Hematopoietic multipotent progenitor cell treated with erythropoietin and hydrocortisone succinate and interleukin-3 and kit ligand, for 17 days (in vitro differentiated cells): ENCODE measurements around the gene SPG7.

ENCODE experiments used
- DNase-seq: peaks from one replicate; pipeline ENCODE4 v3.0.0-alpha.2; 2015; ENCODE audit warnings: low spot score

Gene SPG7

DNA sequence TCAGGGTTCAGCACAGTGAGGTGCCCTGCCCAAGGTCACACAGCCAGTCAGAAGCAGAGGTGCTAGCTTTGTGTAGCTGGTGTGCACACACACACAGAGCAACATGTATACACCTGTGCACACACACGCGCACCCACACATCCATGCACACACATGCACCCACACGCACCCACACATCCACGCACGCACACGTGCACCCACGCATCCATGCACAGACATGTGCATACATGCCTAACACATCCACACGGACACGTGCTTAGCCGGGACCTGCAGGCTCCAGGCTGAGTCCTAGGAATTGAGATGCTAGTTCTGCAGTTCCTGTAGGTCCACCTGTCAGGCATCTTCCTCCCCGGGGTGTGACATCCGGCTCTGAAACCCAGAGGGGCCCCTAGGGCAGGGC is 92.2 kb downstream of the SPG7 start:
- no peak for DNase-seq

- DNase-seq, result no peak
Observed at GRCh38 chr16:89600956-89601355, 92.8 kb downstream of the SPG7 start.

DNA sequence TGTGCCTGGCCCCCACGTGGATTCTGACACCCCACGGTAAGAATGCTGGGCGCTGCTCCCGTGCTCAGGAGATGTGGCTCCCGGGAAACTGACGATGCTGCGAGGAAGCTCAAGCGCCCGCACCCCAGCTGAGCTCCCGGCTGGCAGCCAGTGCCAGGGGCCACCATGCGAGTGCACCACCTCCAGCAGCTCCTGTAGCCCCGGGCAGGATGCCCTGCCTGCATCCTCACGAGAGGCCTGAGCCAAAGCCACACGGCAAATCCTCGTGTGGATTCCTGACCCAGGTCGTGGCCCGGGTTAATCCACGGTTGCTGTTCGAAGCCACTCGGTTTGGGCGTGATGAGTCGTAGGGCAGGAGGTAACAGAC is 93.7 kb downstream of the SPG7 start:
- DNase-seq, result no peak

DNA sequence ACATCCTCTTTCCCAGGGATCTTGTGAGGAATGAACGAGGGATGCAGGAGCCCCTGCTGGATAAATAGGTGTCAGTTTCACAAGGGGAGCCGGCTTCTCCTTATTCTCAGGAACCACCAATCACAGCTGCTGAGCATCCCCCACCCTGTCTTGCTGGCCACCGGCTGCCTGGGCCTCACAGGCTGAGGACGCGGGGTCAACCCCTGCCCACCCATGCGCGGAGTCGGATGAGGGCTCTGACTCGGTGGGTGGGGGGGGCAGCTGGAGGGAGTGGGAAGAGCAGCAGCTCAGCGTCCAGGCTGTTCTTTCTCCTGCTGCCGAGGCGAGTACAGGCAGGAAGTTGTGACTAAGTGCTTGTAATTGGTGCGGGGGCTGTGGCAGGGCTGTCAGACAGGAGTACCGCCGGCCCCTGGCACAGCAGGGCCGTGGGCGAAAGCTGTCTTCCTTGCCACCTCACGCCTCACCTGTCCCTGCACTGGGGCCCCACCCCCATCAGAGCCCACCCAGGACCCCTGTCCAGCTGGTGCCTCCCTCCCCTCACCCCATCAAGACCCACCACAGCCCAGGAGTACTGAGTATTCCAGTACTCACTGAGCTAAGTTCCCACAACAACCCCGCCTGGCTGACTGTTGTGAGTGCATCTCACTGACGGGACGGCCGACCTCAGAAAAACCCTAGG is 94.2 kb downstream of the SPG7 start:
- DNase-seq, result no peak

- no peak for DNase-seq
Observed at GRCh38 chr16:89602952-89603590, 94.9 kb downstream of the SPG7 start.

- DNase-seq, result no peak
Observed at GRCh38 chr16:89604764-89605163, 96.6 kb downstream of the SPG7 start.

GRCh38 chr16:89605186-89605970 is 97.2 kb downstream of the SPG7 start:
- no peak for DNase-seq

DNA sequence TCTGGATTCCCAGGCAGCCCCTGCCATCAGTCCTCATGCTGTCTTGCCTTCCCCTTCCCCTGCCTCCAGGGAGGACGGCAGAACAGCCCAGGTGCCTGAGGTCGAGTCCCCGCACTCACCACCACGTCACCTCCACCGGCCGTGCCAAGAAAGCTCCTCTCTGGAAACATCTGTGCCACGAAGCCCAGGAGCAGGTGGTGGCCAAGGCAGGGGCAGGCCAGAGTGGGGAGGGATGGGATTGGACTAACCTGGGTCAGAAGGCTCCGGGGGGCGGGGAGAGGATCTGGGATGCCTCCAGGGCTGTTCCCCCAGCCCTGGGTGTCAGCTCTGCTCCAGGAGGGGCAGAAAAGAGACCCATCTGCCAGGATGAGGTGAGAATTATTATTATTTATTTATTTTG is 97.8 kb downstream of the SPG7 start:
- no peak for DNase-seq
